GM19351 (cell line): ENCODE data around the gene CSK.
A peak's percentile ranks its signal among the peaks of the same experiment; 100 is the strongest.

Experiments used
- ATAC-seq: cut with Tn5 transposase; IDR thresholded peaks from one replicate; pipeline ENCODE4 v1.9.1; 2021; ENCODE audit warnings: mild to moderate bottlenecking, moderate library complexity; ENCODE audit not compliant: unreplicated experiment

Gene CSK

GRCh38 chr15:74786551-74787165, 4.8 kb downstream of the CSK start:
- ATAC-seq, result no peak

GRCh38 chr15:74787251-74788041, 5.6 kb downstream of the CSK start:
- ATAC-seq, result peak; percentile 56

- no peak for ATAC-seq
These were observed 6.3 kb downstream of the CSK start for GRCh38 chr15:74788042-74788682.

- peak; percentile 32 for ATAC-seq
These were observed 6.8 kb downstream of the CSK start for GRCh38 chr15:74788683-74789151.

GRCh38 chr15:74789171-74789631, 7.3 kb downstream of the CSK start:
- no peak for ATAC-seq

GRCh38 chr15:74789741-74790079, 7.8 kb downstream of the CSK start:
- ATAC-seq, result no peak

GRCh38 chr15:74790080-74790916, 8.4 kb downstream of the CSK start:
- ATAC-seq, result no peak

GRCh38 chr15:74791007-74791406, 9.1 kb downstream of the CSK start:
- no peak for ATAC-seq

- ATAC-seq, result no peak
These were observed 9.8 kb downstream of the CSK start for GRCh38 chr15:74791667-74792066.

GRCh38 chr15:74792227-74793016, 10.5 kb downstream of the CSK start:
- no peak for ATAC-seq

- no peak for ATAC-seq
These were observed 11.5 kb downstream of the CSK start for GRCh38 chr15:74793135-74794028.

- no peak for ATAC-seq
These were observed 12.5 kb downstream of the CSK start for GRCh38 chr15:74794248-74794969.

- no peak for ATAC-seq
These were observed 13.1 kb downstream of the CSK start for GRCh38 chr15:74794970-74795349.

- ATAC-seq, result no peak
These were observed 14.2 kb downstream of the CSK start for GRCh38 chr15:74795966-74796625.

- ATAC-seq, result no peak
These were observed 16.7 kb downstream of the CSK start for GRCh38 chr15:74798388-74799254.

GRCh38 chr15:74799255-74799855, 17.5 kb downstream of the CSK start:
- no peak for ATAC-seq
